Neural progenitor cell (in vitro differentiated cells): ENCODE measurements around the gene NCK2. TPM values are rescaled to one million over a fixed set of nuclear protein-coding genes. Genes with fewer than 3 reads are reported as not detected.

Source experiments
- DNase-seq: peaks from one replicate; pipeline ENCODE4 v3.0.0-alpha.2; 2016; ENCODE audit warnings: low spot score
- H2AFZ ChIP-seq: fragments of 200-600 bp; sonication (generic); replicated peaks from 2 replicates; pipeline ENCODE4 v1.6.1; 2016; ENCODE audit warnings: antibody characterized with exemption
- H3F3A ChIP-seq: fragments of 200-600 bp; sonication (generic); 2 replicates; pipeline ENCODE4 v1.6.1; 2016; ENCODE audit warnings: antibody characterized with exemption, low read depth
- H3K27ac ChIP-seq: fragments of 200-600 bp; sonication (generic); 2 replicates; pipeline ENCODE4 v1.5.1; 2016; ENCODE audit warnings: mild to moderate bottlenecking
- H3K27me3 ChIP-seq: fragments of 200-600 bp; sonication (generic); 2 replicates; pipeline ENCODE4 v1.6.1; 2016; ENCODE audit warnings: mild to moderate bottlenecking, moderate library complexity
- H3K36me3 ChIP-seq: fragments of 200-600 bp; sonication (generic); 2 replicates; pipeline ENCODE4 v1.5.1; 2016
- H3K4me1 ChIP-seq: fragments of 200-600 bp; sonication (generic); 2 replicates; pipeline ENCODE4 v1.6.1; 2016; ENCODE audit warnings: mixed run types
- H3K4me2 ChIP-seq: fragments of 200-600 bp; sonication (generic); 2 replicates; pipeline ENCODE4 v1.6.1; 2016
- H3K4me3 ChIP-seq: fragments of 200-600 bp; sonication (generic); 2 replicates; pipeline ENCODE4 v1.5.1; 2016
- H3K79me2 ChIP-seq: fragments of 200-600 bp; sonication (generic); 2 replicates; pipeline ENCODE4 v1.6.1; 2016; ENCODE audit warnings: low read depth
- H3K9ac ChIP-seq: fragments of 200-600 bp; sonication (generic); 2 replicates; pipeline ENCODE4 v1.6.1; 2016
- H3K9me3 ChIP-seq: fragments of 200-600 bp; sonication (generic); 2 replicates; pipeline ENCODE4 v1.5.1; 2016; ENCODE audit warnings: low read depth
- H4K20me1 ChIP-seq: fragments of 200-600 bp; sonication (generic); 2 replicates; pipeline ENCODE4 v1.6.1; 2016; ENCODE audit warnings: low read depth
- H3K27ac Mint-ChIP-seq: 3 replicates; pipeline ENCODE4 v1.8.0; 2021; ENCODE audit warnings: mixed read lengths
- H3K27me3 Mint-ChIP-seq: 2 replicates; pipeline ENCODE4 v1.8.0; 2022; ENCODE audit warnings: low read depth, mild to moderate bottlenecking, inconsistent platforms, moderate library complexity, mixed read lengths; ENCODE audit not compliant: insufficient read depth
- H3K36me3 Mint-ChIP-seq: 3 replicates; pipeline ENCODE4 v1.8.0; 2021; ENCODE audit warnings: mixed read lengths
- H3K4me1 Mint-ChIP-seq: 3 replicates; pipeline ENCODE4 v1.8.0; 2021; ENCODE audit warnings: mixed read lengths
- H3K4me3 Mint-ChIP-seq: 3 replicates; pipeline ENCODE4 v1.8.0; 2021; ENCODE audit warnings: mild to moderate bottlenecking, moderate library complexity, mixed read lengths
- H3K9me3 Mint-ChIP-seq: 3 replicates; pipeline ENCODE4 v1.8.0; 2020; ENCODE audit warnings: mixed read lengths
- CTCF ChIP-seq: fragments of 200-600 bp; sonication (generic); IDR thresholded peaks from 2 replicates; pipeline ENCODE4 v1.5.1; 2017; ENCODE audit warnings: antibody characterized with exemption, mild to moderate bottlenecking
- EZH2 ChIP-seq: fragments of 200-600 bp; sonication (generic); IDR thresholded peaks from 2 replicates; pipeline ENCODE4 v1.6.1; 2017; ENCODE audit warnings: antibody characterized with exemption, mild to moderate bottlenecking, moderate library complexity
- EZH2phosphoT487 ChIP-seq: fragments of 200-600 bp; sonication (generic); IDR thresholded peaks from 2 replicates; pipeline ENCODE4 v1.6.1; 2017; ENCODE audit warnings: antibody characterized with exemption
- total RNA-seq: library from RNA; depleted of rRNA; stranded (reverse); fragments of >200 nt; gene quantifications from 2 replicates; pipeline ENCODE4 v1.2.3, GENCODE V29; 2015; ENCODE audit warnings: low replicate concordance

NCK2 gene
- 26.2 and 32.8 TPM in 2 replicates for total RNA-seq

- H3K9me3 Mint-ChIP-seq = peaks cover 10% of the 10 kb centered on the region
- peaks cover 50% of the 10 kb centered on the region for H3K79me2 ChIP-seq
- DNase-seq = peak; percentile 65
Measured at GRCh38 chr2:105744909-105745853, at the start of gene NCK2. Gene NCK2 (plus strand): TSS chr2:105744912. CDS start chr2:105855064, 110,152 bp downstream.

GRCh38 chr2:105697781-105698449 is 46.8 kb upstream of the NCK2 start:
- H3K4me3 Mint-ChIP-seq = no peak overlapping the region
- peaks cover 7% of the 10 kb centered on the region for H3K4me1 ChIP-seq
- H3K4me3 ChIP-seq = no peak overlapping the region

More at GRCh38 chr2:105744909-105745853, at the start of gene NCK2:
- Histone ChIP-seq H3K4me1 (peaks cover 10% of the 10 kb centered on the region), H3K27ac (no peak within 1 kb of the TSS), H3K4me2 (peak within 1 kb of the TSS; percentile 91), H3F3A (peaks cover 11% of the 10 kb centered on the region), H3K27me3 (peaks cover 33% of the 10 kb centered on the region), H3K9me3 (no peaks in the 10 kb centered on the region), H4K20me1 (peaks cover 48% of the 10 kb centered on the region), H2AFZ (peak within 1 kb of the TSS; percentile 81), H3K36me3 (no peaks in the 10 kb centered on the region), H3K9ac (peak within 1 kb of the TSS; percentile 78), H3K4me3 (peak within 1 kb of the TSS; percentile 100)
- Mint-ChIP-seq H3K4me1 (peaks cover 30% of the 10 kb centered on the region), H3K27ac (peak within 1 kb of the TSS; percentile 96), H3K4me3 (peak within 1 kb of the TSS; percentile 95), H3K36me3 (peaks cover 23% of the 10 kb centered on the region), H3K27me3 (peaks cover 14% of the 10 kb centered on the region)
- TF ChIP-seq CTCF = no peak
- TF ChIP-seq EZH2 = no peak
- TF ChIP-seq EZH2phosphoT487 = no peak

GRCh38 chr2:105698820-105699219 is 45.9 kb upstream of the NCK2 start:
- no peak for DNase-seq
- Mint-ChIP-seq H3K9me3 (no peaks in the 10 kb centered on the region), H3K27ac (no peak overlapping the region), H3K36me3 (no peaks in the 10 kb centered on the region), H3K27me3 (peaks cover 4% of the 10 kb centered on the region), H3K4me1 (peaks cover 22% of the 10 kb centered on the region), H3K4me3 (no peak overlapping the region)
- no peak overlapping the region for H3K9ac ChIP-seq
- no peaks in the 10 kb centered on the region for H4K20me1 ChIP-seq
- H3K79me2 ChIP-seq = no peaks in the 10 kb centered on the region
- H3K4me3 ChIP-seq = no peak overlapping the region
- H3K9me3 ChIP-seq = no peaks in the 10 kb centered on the region
- peaks cover 7% of the 10 kb centered on the region for H3K4me1 ChIP-seq
- H3F3A ChIP-seq = peaks cover 3% of the 10 kb centered on the region
- H3K36me3 ChIP-seq = no peaks in the 10 kb centered on the region
- no peak overlapping the region for H3K4me2 ChIP-seq
- H3K27ac ChIP-seq = no peak overlapping the region
- no peaks in the 10 kb centered on the region for H3K27me3 ChIP-seq
- TF ChIP-seq EZH2phosphoT487 = no peak
- TF ChIP-seq EZH2 = no peak
- TF ChIP-seq CTCF = no peak
- H2AFZ ChIP-seq = no peak overlapping the region

More at GRCh38 chr2:105697781-105698449, 46.8 kb upstream of the NCK2 start:
- TF ChIP-seq EZH2 (no peak), CTCF (no peak), EZH2phosphoT487 (no peak)
- no peak overlapping the region for H3K27ac ChIP-seq
- Mint-ChIP-seq H3K4me1 (peaks cover 23% of the 10 kb centered on the region), H3K27ac (no peak overlapping the region), H3K27me3 (peaks cover 4% of the 10 kb centered on the region), H3K36me3 (no peaks in the 10 kb centered on the region), H3K9me3 (no peaks in the 10 kb centered on the region)
- H3K9ac ChIP-seq = no peak overlapping the region
- H3K4me2 ChIP-seq = peak overlapping the region; percentile 22
- H3K27me3 ChIP-seq = no peaks in the 10 kb centered on the region
- H4K20me1 ChIP-seq = no peaks in the 10 kb centered on the region
- peaks cover 3% of the 10 kb centered on the region for H3F3A ChIP-seq
- no peaks in the 10 kb centered on the region for H3K79me2 ChIP-seq
- H2AFZ ChIP-seq = no peak overlapping the region
- DNase-seq = peak; percentile 18
- no peaks in the 10 kb centered on the region for H3K36me3 ChIP-seq
- H3K9me3 ChIP-seq = no peaks in the 10 kb centered on the region
